Activated naive CD8-positive, alpha-beta T cell treated with anti-CD3 and anti-CD28 coated beads, Interleukin-2, amount 10 ng/mL, durations not matched to agents 7 days and 5 days (primary cell): ENCODE results near the gene PIK3AP1. TPM values are rescaled to one million over a fixed set of nuclear protein-coding genes. Genes with fewer than 3 reads are reported as not detected.

Experiments used
- ATAC-seq: fragments of 150-1000 bp; cut with Tn5 transposase; one replicate; pipeline ENCODE4 v1.10.0; 2021; ENCODE audit warnings: low read depth, moderate library complexity
- POLR2A ChIA-PET: fragments of 350-600 bp; sonication (Branson Sonifier 250); formaldehyde crosslinking; loops from one replicate; lab custom pipeline; 2021; ENCODE audit warnings: antibody characterized with exemption; lab: Charles Lee
- DNase-seq: peaks from one replicate; pipeline ENCODE4 v3.0.0; 2021
- H3K27ac Mint-ChIP-seq: one replicate; pipeline ENCODE4 v1.8.0; 2022; ENCODE audit warnings: mild to moderate bottlenecking, mixed read lengths
- H3K27me3 Mint-ChIP-seq: one replicate; pipeline ENCODE4 v1.8.0; 2022; ENCODE audit warnings: mild to moderate bottlenecking, moderate library complexity, mixed read lengths
- H3K36me3 Mint-ChIP-seq: one replicate; pipeline ENCODE4 v1.8.0; 2021; ENCODE audit warnings: mild to moderate bottlenecking, mixed read lengths
- H3K4me1 Mint-ChIP-seq: one replicate; pipeline ENCODE4 v1.8.0; 2021; ENCODE audit warnings: mixed read lengths
- H3K4me3 Mint-ChIP-seq: one replicate; pipeline ENCODE4 v1.8.0; 2022; ENCODE audit warnings: mild to moderate bottlenecking, moderate library complexity, mixed read lengths
- H3K9me3 Mint-ChIP-seq: one replicate; pipeline ENCODE4 v1.8.0; 2021; ENCODE audit warnings: mixed read lengths
- total RNA-seq, 2 experiments: library from RNA; stranded (reverse); gene quantifications; one replicate each; pipeline ENCODE4 v1.2.3, GENCODE V29; 2021

PIK3AP1 gene
- total RNA-seq, 2 experiments from 2014 or later, result 5.3 to 7.4 TPM

DNA sequence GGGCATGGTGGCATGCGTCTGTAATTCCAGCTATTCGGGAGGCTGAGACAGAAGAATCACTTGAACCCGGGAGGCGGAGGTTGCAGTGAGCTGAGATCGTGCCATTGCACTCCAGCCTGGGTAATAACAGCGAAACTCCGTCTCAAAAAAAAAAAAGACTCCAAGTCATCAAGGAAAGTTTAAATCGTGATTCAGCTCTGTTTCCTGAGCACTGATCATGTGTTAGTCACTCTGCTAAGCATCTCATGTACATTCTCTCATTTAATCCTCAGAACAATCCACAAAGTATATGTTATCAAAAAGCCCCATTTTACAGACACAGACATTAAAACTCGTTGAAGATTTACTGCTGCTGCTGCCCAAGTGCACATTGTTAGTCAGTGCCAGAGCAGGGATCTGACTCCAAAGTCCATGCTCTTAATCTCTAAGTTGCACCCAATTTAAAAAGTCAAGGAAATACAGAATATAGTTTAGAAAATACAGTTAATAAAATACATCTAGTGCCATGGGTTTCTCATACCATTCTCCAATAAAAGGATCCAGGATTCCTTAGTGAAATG, 6.2 kb downstream of the PIK3AP1 start:
- H3K36me3 Mint-ChIP-seq, result peaks cover 1% of the 10 kb centered on the region

DNA sequence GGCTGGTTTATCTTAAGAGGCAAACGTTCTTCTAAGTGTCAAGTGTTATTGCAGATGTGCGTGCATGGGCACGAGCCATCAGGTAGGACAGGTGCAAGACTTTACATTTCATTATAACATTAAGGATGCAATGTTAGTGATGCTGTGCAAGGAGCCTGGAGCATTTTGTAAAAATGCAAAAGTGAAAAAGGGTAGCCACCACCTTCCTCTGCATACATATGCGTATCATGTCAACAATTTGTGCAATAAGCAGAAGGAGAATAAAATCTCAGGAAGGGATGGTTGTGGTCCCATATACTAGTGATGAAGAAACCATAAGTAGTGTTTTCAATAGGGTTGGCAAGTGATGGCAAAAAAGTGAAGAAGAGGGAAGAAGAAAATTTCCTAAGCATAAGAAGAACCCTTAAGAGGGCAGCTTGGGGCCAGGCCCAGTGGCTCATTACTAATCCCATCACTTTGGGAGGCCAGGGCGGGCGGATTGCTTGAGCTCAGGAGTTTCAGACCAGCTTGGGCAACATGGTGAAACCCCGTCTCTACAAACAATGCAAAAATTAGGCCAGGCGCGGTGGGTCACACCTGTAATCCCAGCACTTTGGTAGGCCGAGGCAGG, 7.5 kb downstream of the PIK3AP1 start:
- peaks cover 8% of the 10 kb centered on the region for H3K4me1 Mint-ChIP-seq
- H3K4me3 Mint-ChIP-seq, result no peak overlapping the region
- no peak overlapping the region for H3K27ac Mint-ChIP-seq
- POLR2A ChIA-PET, result no interaction called here
- ATAC-seq (no peak), DNase-seq (no peak)
- no peaks in the 10 kb centered on the region for H3K9me3 Mint-ChIP-seq
- peaks cover 1% of the 10 kb centered on the region for H3K36me3 Mint-ChIP-seq
- H3K27me3 Mint-ChIP-seq, result no peaks in the 10 kb centered on the region

More for the DNA sequence above, 6.2 kb downstream of the PIK3AP1 start:
- POLR2A ChIA-PET, result no interaction called here
- no peak for DNase-seq
- Mint-ChIP-seq H3K9me3 (no peaks in the 10 kb centered on the region), H3K4me3 (no peak overlapping the region), H3K4me1 (peaks cover 13% of the 10 kb centered on the region), H3K27ac (no peak overlapping the region), H3K27me3 (no peaks in the 10 kb centered on the region)
- no peak for ATAC-seq

DNA sequence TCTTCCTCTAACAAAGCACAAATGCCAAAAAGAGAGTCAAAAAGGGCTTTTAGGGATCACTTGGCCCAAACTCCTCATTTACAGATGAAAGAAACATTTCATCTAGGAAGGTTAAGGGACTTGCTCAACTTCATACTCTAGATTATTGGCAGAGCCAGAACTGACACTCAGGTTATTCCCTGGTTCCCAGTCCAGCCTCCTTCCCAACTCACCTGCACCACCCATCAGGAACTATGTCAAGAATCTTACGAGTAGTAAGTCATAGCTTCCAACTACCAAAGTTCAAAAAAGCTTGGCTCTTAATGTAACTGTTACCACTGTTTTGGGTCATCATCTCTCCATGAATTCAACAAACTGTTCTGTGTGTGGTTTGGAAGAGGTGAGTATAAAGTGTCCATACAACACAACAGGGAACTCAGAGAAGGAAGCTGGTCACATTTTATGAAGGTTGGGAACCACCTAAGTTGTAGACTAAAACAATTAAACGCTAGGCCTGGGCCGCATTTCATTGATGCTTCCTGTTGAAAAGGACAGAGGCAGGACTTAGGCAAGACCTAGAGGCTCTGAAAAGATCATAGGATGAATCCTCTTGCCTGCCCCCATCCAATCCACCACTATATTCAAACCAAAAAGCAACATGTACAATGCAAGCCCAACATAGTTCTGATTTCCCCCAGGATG, 9.1 kb downstream of the PIK3AP1 start:
- no peaks in the 10 kb centered on the region for H3K27me3 Mint-ChIP-seq
- peaks cover 4% of the 10 kb centered on the region for H3K4me1 Mint-ChIP-seq
- no peak overlapping the region for H3K4me3 Mint-ChIP-seq
- no peak overlapping the region for H3K27ac Mint-ChIP-seq
- DNase-seq, result no peak
- POLR2A ChIA-PET, result no interaction called here
- no peaks in the 10 kb centered on the region for H3K9me3 Mint-ChIP-seq
- ATAC-seq, result no peak
- H3K36me3 Mint-ChIP-seq, result peaks cover 1% of the 10 kb centered on the region

DNA sequence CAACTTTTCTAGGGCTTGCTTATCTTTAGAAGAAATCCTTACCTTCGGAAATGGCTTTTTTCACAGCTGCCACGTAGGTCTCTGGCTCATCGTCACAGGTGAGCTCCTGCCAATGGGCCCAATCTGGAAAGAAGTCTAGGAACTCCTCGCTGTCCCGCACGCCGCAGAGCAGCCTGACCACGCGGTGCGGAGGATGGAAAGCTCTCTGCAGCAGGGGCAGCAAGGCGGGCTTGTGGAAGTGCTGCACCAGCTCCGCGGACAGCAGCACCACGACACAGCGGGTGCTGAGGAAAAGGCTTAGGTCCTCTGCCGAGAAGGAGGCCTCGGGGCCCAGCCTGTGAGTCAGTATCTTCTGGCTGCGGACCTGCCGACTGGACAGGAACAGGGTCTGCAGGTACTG, 10.8 kb downstream of the PIK3AP1 start:
- no peaks in the 10 kb centered on the region for H3K27me3 Mint-ChIP-seq

DNA sequence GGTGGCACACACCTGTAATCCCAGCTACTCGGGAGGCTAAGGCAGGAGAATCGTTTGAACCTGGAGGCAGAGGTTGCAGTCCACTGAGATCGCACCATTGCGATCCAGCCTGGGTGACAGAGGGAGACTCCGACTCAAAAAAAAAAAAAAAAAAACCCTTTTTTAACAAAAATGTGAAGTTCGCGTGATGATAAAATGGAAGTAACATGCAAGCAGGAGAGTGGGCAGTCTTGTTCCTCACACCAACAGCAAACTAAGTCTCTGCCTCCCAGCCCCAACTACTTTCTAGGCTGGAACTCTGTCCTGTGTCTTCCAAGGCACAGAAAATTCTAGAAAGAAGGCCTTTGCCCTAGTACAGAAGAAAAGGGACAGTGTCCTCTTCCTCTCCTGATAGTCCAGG, 11.3 kb downstream of the PIK3AP1 start:
- peaks cover 1% of the 10 kb centered on the region for H3K36me3 Mint-ChIP-seq
- no peak for DNase-seq
- H3K9me3 Mint-ChIP-seq, result no peaks in the 10 kb centered on the region
- no peak for ATAC-seq
- H3K27me3 Mint-ChIP-seq, result no peaks in the 10 kb centered on the region
- POLR2A ChIA-PET, result no interaction called here
- H3K4me3 Mint-ChIP-seq, result no peak overlapping the region
- peaks cover 4% of the 10 kb centered on the region for H3K4me1 Mint-ChIP-seq
- H3K27ac Mint-ChIP-seq, result no peak overlapping the region

More for the DNA sequence above, 10.8 kb downstream of the PIK3AP1 start:
- POLR2A ChIA-PET, result no interaction called here
- H3K9me3 Mint-ChIP-seq, result no peaks in the 10 kb centered on the region
- peaks cover 4% of the 10 kb centered on the region for H3K4me1 Mint-ChIP-seq
- H3K4me3 Mint-ChIP-seq, result no peak overlapping the region
- ATAC-seq (no peak), DNase-seq (no peak)
- H3K36me3 Mint-ChIP-seq, result peaks cover 1% of the 10 kb centered on the region
- no peak overlapping the region for H3K27ac Mint-ChIP-seq

DNA sequence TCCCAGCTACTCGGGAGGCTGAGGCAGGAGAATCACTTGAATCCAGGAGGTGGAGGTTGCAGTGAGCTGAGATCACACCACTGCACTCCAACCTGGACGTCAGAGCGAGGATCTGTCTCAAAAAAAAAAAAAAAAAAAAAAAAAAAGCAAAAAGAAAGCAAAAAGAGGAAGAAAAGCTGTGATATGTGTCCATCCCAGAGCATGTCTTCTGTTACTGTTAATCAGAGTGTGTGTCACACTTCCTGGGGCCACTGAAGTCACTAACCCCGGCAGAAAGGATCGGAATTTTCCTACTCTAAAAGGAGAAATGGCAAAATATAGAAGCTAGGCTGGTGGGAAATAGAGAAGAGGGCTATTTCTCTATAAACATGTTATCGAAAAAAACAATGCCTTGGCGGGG, 11.9 kb downstream of the PIK3AP1 start:
- Mint-ChIP-seq H3K27me3 (no peaks in the 10 kb centered on the region), H3K4me1 (peaks cover 4% of the 10 kb centered on the region), H3K27ac (no peak overlapping the region), H3K36me3 (peaks cover 1% of the 10 kb centered on the region), H3K4me3 (no peak overlapping the region), H3K9me3 (no peaks in the 10 kb centered on the region)
- DNase-seq (no peak), ATAC-seq (no peak)
- POLR2A ChIA-PET, result no interaction called here

DNA sequence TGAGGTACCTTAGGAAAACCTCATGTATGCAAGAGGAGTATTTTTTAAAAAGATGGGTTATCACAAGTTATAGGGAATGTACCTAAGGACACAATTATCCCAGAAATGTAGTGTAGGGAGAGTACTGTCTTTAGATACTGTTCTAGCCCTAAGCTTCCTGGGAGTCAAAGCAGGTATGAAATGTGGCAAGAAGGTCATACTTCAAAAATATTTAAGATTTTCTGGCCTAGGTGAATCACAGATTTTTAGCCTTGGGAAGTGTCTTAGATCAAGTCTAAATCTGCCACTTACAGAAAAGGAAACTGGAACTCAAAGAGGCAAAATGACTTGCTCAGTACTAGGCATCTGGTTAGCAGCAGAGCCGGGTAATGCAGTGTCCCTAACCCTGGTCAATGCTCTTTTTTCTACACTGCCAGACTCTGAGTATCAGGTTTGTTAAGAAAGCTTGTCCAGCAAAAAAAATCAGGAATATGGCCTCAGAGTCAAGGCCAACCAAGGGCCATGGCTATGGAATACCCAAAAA, 13.9 kb downstream of the PIK3AP1 start:
- DNase-seq (no peak), ATAC-seq (no peak)
- no peaks in the 10 kb centered on the region for H3K36me3 Mint-ChIP-seq
- H3K27ac Mint-ChIP-seq, result no peak overlapping the region
- H3K9me3 Mint-ChIP-seq, result no peaks in the 10 kb centered on the region
- POLR2A ChIA-PET, result interaction anchor here (0.6 kb wide), 1 partner anchor 312 kb away, joined by 4 read pairs; no protein-coding TSS in a partner anchor
- H3K4me3 Mint-ChIP-seq, result no peak overlapping the region
- H3K27me3 Mint-ChIP-seq, result no peaks in the 10 kb centered on the region
- H3K4me1 Mint-ChIP-seq, result peaks cover 7% of the 10 kb centered on the region

DNA sequence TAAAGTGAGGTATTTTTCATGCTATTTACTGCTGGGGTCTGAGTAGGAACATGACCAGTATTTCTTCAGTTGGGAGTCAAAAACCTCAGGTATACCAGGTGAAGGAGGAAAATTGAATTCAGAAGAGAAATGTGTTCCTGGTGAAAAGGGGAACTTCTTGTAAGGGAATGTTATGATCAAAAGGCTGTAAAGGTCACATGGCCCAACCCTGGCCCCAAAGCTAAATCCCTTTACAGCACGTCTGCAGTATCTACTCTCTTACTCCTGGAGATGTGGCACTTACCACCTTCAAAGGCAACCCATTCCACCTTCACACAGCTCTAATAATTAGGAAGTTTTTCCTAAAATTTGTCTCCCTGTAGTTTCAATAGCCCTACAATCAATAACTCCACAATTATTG, 15.2 kb downstream of the PIK3AP1 start:
- POLR2A ChIA-PET, result no interaction called here
- no peak for ATAC-seq
- peaks cover 2% of the 10 kb centered on the region for H3K36me3 Mint-ChIP-seq
- H3K4me3 Mint-ChIP-seq, result no peak overlapping the region
- H3K27ac Mint-ChIP-seq, result no peak overlapping the region
- H3K27me3 Mint-ChIP-seq, result peaks cover 3% of the 10 kb centered on the region
- no peak for DNase-seq
- H3K9me3 Mint-ChIP-seq, result no peaks in the 10 kb centered on the region
- peaks cover 7% of the 10 kb centered on the region for H3K4me1 Mint-ChIP-seq

DNA sequence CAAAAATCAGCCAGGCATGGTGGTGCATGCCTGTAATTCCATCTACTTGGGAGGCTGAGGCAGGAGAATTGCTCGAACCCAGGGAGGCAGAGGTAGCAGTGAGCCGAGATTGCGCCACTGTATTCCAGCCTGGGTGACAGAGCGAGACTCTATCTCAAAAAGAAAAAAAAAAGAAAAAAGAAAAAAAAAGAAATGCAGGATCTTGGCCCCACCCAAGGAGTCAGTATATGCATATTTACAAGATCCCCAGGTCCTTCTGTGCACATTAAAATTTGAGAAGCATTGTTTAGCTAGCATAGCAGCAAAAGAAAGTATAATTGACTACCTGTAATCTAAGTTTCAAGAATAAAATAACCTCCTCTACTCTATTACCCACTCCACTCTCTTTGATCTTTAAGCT, 15.8 kb downstream of the PIK3AP1 start:
- no peak for DNase-seq
- Mint-ChIP-seq H3K27ac (no peak overlapping the region), H3K4me1 (peaks cover 7% of the 10 kb centered on the region), H3K27me3 (peaks cover 3% of the 10 kb centered on the region), H3K36me3 (peaks cover 2% of the 10 kb centered on the region), H3K9me3 (no peaks in the 10 kb centered on the region), H3K4me3 (no peak overlapping the region)
- POLR2A ChIA-PET, result no interaction called here
- ATAC-seq, result no peak

DNA sequence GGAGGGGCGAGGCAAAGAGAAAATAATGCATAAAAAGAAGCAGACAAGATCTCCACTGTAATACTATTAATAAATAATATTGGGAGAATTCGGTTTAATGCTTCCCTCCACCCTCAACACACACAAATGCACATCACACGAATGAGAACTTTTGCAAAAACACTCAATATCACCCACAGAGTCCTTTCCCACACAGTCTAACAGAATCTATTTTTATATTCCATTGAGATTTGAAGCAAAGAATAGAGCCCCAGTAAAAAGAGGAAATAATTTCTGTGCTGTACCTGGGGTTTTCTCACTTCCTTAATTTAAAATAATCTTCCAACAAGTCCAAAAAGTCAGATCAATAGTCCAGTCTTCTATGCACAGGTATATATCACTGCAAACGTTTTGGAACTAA, 17.0 kb downstream of the PIK3AP1 start:
- ATAC-seq, result no peak
- H3K9me3 Mint-ChIP-seq, result no peaks in the 10 kb centered on the region
- H3K4me1 Mint-ChIP-seq, result peaks cover 7% of the 10 kb centered on the region
- H3K27ac Mint-ChIP-seq, result no peak overlapping the region
- POLR2A ChIA-PET, result no interaction called here
- peaks cover 2% of the 10 kb centered on the region for H3K36me3 Mint-ChIP-seq
- H3K4me3 Mint-ChIP-seq, result no peak overlapping the region
- peaks cover 3% of the 10 kb centered on the region for H3K27me3 Mint-ChIP-seq
- no peak for DNase-seq

DNA sequence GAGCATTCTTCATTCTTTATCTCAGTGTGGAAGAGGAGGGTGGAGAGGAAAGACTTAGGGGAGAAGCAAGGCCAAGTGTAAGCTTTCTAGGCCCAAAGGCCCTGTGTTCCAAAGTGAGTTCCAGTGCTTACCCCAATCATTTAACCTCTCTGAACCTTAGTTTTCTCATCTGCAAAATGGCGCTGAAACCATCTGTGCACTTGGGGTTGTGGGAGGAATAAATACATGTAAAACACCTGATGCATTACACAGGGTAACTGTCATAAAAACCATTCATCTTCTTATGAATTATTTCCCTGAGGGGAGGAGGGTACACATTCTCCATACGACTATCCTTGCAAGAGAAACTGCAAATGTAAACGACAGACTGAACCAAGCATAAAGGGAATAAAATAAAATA, 19.0 kb downstream of the PIK3AP1 start:
- no peak for ATAC-seq
- no peak overlapping the region for H3K27ac Mint-ChIP-seq
- DNase-seq, result no peak
- POLR2A ChIA-PET, result no interaction called here
- H3K4me1 Mint-ChIP-seq, result peaks cover 3% of the 10 kb centered on the region
- H3K9me3 Mint-ChIP-seq, result peaks cover 1% of the 10 kb centered on the region
- H3K36me3 Mint-ChIP-seq, result peaks cover 3% of the 10 kb centered on the region
- no peak overlapping the region for H3K4me3 Mint-ChIP-seq
- H3K27me3 Mint-ChIP-seq, result peaks cover 3% of the 10 kb centered on the region

DNA sequence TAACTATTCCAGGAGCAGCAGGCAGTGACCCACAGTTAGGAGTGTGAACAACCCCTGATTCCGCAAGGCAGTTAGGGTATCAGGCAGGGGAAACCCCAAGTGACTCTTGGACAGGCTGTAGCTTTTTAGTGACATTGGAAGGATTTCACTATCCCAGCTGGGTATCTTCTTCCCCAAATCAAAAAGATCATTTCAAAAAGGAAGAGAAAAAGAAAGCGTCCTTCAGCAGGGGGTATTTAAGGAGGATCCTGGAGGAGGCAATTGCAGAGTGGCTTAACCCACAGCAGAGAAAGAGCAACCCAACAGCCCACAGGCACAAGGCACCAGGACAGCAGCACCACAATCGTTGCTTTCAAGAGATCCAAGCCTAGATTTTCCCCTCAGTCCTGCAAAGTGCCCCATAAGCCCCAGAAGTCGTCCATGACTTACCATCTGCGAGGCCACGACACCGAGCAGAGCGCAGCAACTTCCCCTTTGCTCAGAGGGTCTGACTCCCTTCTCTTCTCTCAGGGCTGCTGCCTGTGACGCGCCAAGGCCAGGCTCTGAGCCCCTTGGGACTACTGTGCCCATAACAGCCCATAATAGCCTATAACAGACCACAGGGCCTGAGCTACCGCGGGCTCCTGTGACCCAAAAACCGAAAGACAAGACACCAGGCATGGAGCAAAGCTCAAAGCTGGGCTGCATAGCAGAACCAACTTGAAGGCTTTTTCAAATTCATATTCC, 19.8 kb downstream of the PIK3AP1 start:
- Mint-ChIP-seq H3K27ac (no peak overlapping the region), H3K9me3 (peaks cover 1% of the 10 kb centered on the region), H3K27me3 (peaks cover 3% of the 10 kb centered on the region), H3K4me3 (no peak overlapping the region), H3K4me1 (peaks cover 10% of the 10 kb centered on the region), H3K36me3 (peaks cover 3% of the 10 kb centered on the region)
- ATAC-seq, result no peak
- POLR2A ChIA-PET, result no interaction called here
- DNase-seq, result no peak

DNA sequence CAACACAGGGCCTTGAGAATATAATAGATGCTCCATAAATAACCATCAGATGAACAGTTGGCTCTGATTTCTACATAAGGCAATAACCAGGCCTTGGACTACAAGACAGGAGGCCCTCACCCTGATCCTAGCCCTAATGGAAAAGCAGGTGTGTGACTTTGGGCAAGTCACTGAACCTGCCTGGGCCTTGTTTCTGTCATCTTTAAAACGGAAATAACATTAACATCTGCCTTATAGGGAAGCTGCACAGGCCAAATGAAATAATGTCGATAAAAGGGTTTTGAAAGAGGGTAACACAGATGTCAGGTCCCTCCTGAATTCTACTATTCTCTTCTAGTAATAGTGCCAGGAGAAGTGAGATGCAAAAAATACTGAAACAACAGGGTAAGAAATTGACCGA, 20.7 kb downstream of the PIK3AP1 start:
- DNase-seq (no peak), ATAC-seq (no peak)
- Mint-ChIP-seq H3K27ac (no peak overlapping the region), H3K27me3 (peaks cover 3% of the 10 kb centered on the region), H3K4me1 (peaks cover 14% of the 10 kb centered on the region), H3K36me3 (peaks cover 3% of the 10 kb centered on the region), H3K9me3 (peaks cover 1% of the 10 kb centered on the region), H3K4me3 (no peak overlapping the region)
- POLR2A ChIA-PET, result interaction anchor here (0.6 kb wide), 1 partner anchor 170 kb away, joined by 4 read pairs; no protein-coding TSS in a partner anchor
